Hematopoietic multipotent progenitor cell treated with erythropoietin and hydrocortisone succinate and interleukin-3 and kit ligand, for 8 days (in vitro differentiated cells): Measurements from ENCODE around the gene IL13RA1.
A peak's percentile ranks its signal among the peaks of the same experiment; 100 is the strongest.
"Not testable (repeated sequence)": the region's sequence is repeated elsewhere in the genome, so short reads cannot be mapped to it uniquely, and the experiment has no call there.

ENCODE experiments used
- DNase-seq: peaks from one replicate; pipeline ENCODE4 v3.0.0-alpha.2; 2015

Gene IL13RA1

DNA sequence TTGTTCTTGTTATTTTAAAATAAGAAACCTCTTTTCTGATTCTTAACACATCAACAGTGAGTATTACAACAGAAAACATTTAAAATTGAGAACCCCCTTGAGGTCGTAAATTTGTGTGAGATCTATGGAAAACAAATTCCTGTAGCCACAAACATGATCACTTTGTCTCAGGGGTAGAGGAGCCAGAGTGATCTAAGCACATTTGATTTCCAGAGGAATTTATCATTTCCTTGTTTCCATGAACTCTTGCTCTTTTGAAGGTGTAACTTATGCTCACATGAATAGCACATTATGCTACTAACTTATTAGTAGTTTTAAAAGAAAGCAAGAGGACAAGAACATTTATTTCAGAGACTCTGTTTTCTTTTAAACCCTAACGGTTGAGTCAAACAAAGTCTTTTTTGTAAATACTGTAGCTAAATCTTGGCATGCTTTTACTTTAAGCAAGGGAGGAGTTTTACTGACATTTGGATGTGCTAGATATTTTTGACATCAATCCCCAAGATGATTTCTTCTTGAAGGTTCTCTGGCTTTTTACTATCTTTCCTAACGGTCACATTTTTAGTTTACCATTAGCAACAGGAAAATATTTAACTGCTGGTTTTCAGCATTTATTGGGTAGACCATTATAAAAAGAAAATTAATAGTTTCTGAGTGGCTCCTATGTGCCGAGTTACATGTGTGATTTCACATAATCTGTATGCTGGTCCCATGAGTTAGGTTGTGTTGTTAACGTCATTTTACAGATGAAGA is 68.3 kb downstream of the IL13RA1 start:
- DNase-seq, result no peak

DNA sequence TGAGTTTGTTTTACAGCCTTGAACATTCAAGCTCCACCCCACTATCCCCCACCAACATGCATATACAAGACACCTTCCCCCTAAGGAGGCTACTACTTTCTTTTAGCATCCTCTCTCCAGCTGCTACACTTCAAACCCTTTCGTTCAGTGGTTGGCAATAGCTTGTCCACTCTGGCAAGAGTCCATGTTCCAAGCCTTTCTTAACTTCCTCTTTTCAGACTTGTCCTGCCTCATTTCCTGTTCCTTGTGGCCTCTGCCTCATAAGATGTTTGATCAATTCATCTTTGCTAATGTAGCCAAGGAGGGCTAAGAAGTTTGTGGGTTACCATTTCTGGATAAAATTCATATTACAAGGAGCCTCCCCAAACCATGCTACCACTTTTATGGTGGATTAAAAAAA is 75.5 kb downstream of the IL13RA1 start:
- DNase-seq, result peak; percentile 27

DNA sequence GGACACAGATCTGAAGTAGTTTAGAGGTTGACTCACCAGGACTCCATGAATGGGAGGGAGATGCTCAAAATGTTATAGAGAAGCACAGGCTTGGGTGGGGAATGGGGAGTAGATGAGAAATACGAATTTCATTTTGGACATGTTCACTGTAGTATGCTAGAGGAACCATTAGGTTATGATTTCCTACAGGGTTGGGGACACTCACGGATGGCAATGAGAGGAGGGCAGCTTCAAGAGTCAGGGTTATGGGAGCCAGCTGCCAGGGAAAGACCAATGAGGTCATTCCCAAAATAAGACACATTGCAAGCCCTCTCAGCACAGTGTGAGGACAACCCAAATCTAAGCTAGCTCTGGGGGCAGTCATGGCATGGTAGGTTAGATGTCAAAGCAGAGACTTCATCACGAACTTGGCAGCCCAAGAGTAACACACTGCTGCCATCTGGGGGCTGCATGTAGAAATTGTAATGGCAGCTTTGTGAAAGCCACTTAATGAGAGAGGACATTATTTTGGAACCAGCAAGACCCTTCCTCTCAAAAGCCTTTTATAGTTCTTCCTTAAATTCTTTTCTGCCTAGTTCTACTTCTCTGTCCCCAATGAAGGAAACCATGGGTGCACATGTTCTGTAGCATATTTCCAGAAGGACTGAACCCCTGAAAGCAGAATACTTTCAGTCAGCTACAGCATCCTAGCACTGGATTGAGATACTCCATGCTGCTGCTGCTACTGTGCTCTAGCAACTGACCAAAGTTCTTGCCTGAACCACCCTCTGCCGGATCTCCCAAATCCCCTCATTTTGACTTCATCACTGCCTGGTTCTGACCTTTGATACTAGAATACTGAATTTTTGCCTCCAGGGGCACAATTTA is 80.0 kb downstream of the IL13RA1 start:
- peak; percentile 40 for DNase-seq

DNA sequence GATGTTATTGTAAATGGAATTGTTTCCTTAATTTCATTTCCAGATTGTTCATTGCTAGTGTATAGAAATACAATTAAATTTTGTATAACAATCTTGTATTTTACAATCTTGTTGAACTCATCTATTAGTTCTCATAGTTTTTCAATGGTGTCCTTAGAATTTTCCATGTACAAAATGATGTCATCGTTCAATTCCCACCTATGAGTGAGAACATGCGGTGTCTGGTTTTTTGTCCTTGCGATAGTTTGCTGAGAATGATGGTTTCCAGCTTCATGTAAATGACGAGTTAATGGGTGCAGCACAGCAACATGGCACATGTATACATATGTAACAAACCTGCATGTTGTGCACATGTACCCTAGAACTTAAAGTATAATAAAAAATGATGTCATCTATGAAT is 89.9 kb downstream of the IL13RA1 start:
- DNase-seq, result not testable (repeated sequence)

DNA sequence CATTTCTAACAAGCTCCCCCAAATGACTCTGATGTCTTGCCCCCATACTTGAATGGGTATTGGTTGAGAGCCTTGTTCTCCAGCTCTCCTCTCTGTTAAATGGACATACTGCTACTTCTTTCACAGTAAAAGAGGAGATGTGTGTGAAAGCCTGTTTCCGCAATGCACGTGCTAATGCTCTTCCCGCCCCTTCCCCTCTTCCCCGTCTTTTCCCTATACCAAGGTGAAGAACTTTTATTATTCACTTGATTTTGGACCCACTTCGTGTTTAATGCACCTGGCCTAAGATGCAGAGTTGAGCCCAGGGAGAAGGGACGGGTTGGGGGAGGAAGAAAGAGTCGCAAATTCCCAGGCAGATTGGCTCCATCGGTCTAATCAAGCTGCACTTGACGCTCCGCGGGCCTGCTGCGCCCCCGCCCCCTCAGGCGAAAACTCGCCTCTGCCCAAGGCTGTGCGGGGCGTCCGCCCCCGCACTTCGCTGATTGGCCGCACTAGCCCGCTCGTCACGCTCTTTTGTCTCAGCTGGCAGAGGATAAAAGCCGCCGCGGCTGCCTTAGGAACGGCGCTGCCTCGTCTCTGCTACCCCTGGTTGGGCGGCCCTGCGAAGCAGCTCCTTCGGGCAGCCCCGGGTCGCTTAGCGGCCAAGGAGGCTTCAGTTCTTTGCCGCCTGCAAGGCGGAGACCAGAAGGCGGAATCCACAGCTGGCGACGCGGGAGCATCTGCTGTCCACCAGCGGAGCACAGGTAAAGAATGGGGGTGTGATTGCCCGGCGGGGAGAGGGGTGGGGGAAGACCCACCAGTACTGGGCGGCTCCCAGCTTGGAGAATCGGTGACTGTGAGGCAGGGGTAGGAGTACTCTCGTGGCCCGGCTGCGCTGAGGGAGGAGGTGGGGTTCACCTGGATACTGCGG is 96.1 kb downstream of the IL13RA1 start, which contains the start of gene ZCCHC12:
Gene ZCCHC12 (plus strand): TSS at position 562 of the 910 bp plus-strand sequence. CDS start 1,421 bp downstream, outside the sequence.
- DNase-seq, result peak; percentile 19

DNA sequence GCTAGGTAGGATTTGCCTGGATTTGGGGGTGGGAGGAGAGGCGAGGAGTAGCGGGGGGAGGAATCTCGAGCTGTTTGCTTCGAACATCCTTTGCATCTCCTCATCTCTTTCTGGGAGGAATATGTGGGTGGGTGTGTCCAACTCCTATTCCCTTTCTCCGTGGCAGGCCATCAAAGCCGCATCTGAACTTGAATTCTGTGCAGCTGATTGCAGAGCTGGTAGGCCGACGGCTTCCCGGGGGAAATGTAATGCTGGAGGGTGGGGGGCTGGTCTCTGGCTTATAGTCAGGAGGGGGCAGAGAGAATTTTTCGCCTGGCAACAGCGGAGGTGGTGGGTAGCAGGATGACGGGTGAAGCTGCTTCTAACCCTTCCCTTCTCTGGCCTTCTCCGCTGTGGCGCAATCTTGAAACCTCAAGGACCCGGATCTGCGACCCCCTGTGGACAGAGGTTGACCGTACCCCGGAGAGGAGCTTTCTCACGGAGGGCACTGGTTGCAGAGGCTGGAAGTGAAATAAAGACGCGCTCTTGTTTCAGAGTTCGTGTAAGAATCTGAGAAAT is 96.8 kb downstream of the IL13RA1 start:
- DNase-seq, result no peak

DNA sequence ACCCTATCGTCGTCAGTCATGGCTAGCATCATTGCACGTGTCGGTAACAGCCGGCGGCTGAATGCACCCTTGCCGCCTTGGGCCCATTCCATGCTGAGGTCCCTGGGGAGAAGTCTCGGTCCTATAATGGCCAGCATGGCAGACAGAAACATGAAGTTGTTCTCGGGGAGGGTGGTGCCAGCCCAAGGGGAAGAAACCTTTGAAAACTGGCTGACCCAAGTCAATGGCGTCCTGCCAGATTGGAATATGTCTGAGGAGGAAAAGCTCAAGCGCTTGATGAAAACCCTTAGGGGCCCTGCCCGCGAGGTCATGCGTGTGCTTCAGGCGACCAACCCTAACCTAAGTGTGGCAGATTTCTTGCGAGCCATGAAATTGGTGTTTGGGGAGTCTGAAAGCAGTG is 97.8 kb downstream of the IL13RA1 start:
- no peak for DNase-seq

DNA sequence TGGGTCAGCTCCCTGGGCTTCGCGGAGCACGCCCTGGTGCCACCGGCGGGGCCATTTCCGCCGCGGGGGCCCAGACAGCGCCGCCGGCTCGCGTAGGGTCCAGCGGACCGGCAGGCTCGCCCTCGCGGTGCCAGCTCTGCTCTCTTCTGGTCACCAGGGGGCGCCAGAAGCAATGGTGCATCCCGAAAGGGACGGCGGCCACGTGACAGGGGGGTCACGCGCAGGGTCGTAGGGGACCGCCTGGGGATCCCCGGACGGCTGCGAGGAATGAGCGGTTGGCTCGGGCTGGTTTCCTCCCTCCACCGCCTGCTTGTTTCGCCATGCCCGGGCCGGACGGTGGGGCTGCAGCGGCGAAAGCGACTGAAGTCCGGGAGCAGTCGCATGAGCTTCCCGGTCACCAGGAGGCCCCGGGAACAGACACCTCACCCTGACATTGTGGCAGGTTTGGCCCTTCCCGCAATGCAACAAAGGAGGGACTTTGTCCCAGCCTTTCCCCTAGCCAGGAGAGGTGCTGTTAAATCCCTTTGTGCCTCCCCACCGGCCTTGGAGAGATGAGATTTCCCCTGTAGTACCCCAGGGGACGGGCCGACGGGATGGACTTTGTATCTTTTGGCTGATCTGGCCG is 112.0 kb downstream of the IL13RA1 start:
- DNase-seq, result peak; percentile 52
